Measurements from ENCODE around the gene PLA2G2F.

DNA sequence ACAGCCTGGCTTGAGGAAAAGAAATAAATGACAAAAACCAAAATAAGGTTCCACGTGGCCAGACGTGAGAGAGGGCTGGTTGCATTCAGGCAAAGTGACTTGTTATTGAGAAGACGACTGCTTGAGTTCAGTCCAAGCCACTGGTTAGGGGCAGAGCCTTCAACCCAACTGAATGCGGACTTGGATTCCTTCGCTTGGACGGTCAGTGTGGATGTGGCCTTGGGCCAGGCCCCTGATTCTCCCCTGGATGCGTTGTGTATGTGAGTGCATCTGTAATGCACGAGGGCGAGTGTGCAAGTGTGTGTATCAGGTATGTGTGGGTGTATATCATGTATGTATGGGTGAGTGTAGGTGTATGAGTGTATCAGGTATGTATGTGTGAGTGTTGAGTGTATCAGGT lies 1.9 kb downstream of the PLA2G2F start:
- TF ChIP-seq, protein P1, sequence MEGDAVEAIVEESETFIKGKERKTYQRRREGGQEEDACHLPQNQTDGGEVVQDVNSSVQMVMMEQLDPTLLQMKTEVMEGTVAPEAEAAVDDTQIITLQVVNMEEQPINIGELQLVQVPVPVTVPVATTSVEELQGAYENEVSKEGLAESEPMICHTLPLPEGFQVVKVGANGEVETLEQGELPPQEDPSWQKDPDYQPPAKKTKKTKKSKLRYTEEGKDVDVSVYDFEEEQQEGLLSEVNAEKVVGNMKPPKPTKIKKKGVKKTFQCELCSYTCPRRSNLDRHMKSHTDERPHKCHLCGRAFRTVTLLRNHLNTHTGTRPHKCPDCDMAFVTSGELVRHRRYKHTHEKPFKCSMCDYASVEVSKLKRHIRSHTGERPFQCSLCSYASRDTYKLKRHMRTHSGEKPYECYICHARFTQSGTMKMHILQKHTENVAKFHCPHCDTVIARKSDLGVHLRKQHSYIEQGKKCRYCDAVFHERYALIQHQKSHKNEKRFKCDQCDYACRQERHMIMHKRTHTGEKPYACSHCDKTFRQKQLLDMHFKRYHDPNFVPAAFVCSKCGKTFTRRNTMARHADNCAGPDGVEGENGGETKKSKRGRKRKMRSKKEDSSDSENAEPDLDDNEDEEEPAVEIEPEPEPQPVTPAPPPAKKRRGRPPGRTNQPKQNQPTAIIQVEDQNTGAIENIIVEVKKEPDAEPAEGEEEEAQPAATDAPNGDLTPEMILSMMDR (conservative IDR thresholded peaks at IDR 0.05; ENCODE audit: low read depth in 2 of 2): no peak
- no peak for TF ChIP-seq EZH2phosphoT487 (IDR thresholded peaks at IDR 0.05; ENCODE audit: unreplicated experiment)
- TF ChIP-seq STAT1 (IDR thresholded peaks at IDR 0.05; ENCODE audit: unreplicated experiment): no peak
- TF ChIP-seq, protein P2, sequence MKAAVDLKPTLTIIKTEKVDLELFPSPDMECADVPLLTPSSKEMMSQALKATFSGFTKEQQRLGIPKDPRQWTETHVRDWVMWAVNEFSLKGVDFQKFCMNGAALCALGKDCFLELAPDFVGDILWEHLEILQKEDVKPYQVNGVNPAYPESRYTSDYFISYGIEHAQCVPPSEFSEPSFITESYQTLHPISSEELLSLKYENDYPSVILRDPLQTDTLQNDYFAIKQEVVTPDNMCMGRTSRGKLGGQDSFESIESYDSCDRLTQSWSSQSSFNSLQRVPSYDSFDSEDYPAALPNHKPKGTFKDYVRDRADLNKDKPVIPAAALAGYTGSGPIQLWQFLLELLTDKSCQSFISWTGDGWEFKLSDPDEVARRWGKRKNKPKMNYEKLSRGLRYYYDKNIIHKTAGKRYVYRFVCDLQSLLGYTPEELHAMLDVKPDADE (IDR thresholded peaks at IDR 0.05): no peak
- TF ChIP-seq POLR2AphosphoS5 (IDR thresholded peaks at IDR 0.05; ENCODE audit: low read depth): no peak
- no peak for TF ChIP-seq EZH2 (IDR thresholded peaks at IDR 0.05; ENCODE audit: low read depth, unreplicated experiment)
- no peak for TF ChIP-seq CREB1 (CRISPR knock-in tag; IDR thresholded peaks at IDR 0.05; ENCODE audit: low read depth)
- TF ChIP-seq, protein P3, sequence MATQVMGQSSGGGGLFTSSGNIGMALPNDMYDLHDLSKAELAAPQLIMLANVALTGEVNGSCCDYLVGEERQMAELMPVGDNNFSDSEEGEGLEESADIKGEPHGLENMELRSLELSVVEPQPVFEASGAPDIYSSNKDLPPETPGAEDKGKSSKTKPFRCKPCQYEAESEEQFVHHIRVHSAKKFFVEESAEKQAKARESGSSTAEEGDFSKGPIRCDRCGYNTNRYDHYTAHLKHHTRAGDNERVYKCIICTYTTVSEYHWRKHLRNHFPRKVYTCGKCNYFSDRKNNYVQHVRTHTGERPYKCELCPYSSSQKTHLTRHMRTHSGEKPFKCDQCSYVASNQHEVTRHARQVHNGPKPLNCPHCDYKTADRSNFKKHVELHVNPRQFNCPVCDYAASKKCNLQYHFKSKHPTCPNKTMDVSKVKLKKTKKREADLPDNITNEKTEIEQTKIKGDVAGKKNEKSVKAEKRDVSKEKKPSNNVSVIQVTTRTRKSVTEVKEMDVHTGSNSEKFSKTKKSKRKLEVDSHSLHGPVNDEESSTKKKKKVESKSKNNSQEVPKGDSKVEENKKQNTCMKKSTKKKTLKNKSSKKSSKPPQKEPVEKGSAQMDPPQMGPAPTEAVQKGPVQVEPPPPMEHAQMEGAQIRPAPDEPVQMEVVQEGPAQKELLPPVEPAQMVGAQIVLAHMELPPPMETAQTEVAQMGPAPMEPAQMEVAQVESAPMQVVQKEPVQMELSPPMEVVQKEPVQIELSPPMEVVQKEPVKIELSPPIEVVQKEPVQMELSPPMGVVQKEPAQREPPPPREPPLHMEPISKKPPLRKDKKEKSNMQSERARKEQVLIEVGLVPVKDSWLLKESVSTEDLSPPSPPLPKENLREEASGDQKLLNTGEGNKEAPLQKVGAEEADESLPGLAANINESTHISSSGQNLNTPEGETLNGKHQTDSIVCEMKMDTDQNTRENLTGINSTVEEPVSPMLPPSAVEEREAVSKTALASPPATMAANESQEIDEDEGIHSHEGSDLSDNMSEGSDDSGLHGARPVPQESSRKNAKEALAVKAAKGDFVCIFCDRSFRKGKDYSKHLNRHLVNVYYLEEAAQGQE (IDR thresholded peaks at IDR 0.05; ENCODE audit: unreplicated experiment): no peak
- no peak for TF ChIP-seq NANOG (IDR thresholded peaks at IDR 0.05; ENCODE audit: borderline replicate concordance)
- no peak for TF ChIP-seq JUNB (IDR thresholded peaks at IDR 0.05; ENCODE audit: unreplicated experiment)
- TF ChIP-seq ZNF114 (CRISPR knock-in tag; IDR thresholded peaks at IDR 0.05): no peak
- TF ChIP-seq, protein P4, sequence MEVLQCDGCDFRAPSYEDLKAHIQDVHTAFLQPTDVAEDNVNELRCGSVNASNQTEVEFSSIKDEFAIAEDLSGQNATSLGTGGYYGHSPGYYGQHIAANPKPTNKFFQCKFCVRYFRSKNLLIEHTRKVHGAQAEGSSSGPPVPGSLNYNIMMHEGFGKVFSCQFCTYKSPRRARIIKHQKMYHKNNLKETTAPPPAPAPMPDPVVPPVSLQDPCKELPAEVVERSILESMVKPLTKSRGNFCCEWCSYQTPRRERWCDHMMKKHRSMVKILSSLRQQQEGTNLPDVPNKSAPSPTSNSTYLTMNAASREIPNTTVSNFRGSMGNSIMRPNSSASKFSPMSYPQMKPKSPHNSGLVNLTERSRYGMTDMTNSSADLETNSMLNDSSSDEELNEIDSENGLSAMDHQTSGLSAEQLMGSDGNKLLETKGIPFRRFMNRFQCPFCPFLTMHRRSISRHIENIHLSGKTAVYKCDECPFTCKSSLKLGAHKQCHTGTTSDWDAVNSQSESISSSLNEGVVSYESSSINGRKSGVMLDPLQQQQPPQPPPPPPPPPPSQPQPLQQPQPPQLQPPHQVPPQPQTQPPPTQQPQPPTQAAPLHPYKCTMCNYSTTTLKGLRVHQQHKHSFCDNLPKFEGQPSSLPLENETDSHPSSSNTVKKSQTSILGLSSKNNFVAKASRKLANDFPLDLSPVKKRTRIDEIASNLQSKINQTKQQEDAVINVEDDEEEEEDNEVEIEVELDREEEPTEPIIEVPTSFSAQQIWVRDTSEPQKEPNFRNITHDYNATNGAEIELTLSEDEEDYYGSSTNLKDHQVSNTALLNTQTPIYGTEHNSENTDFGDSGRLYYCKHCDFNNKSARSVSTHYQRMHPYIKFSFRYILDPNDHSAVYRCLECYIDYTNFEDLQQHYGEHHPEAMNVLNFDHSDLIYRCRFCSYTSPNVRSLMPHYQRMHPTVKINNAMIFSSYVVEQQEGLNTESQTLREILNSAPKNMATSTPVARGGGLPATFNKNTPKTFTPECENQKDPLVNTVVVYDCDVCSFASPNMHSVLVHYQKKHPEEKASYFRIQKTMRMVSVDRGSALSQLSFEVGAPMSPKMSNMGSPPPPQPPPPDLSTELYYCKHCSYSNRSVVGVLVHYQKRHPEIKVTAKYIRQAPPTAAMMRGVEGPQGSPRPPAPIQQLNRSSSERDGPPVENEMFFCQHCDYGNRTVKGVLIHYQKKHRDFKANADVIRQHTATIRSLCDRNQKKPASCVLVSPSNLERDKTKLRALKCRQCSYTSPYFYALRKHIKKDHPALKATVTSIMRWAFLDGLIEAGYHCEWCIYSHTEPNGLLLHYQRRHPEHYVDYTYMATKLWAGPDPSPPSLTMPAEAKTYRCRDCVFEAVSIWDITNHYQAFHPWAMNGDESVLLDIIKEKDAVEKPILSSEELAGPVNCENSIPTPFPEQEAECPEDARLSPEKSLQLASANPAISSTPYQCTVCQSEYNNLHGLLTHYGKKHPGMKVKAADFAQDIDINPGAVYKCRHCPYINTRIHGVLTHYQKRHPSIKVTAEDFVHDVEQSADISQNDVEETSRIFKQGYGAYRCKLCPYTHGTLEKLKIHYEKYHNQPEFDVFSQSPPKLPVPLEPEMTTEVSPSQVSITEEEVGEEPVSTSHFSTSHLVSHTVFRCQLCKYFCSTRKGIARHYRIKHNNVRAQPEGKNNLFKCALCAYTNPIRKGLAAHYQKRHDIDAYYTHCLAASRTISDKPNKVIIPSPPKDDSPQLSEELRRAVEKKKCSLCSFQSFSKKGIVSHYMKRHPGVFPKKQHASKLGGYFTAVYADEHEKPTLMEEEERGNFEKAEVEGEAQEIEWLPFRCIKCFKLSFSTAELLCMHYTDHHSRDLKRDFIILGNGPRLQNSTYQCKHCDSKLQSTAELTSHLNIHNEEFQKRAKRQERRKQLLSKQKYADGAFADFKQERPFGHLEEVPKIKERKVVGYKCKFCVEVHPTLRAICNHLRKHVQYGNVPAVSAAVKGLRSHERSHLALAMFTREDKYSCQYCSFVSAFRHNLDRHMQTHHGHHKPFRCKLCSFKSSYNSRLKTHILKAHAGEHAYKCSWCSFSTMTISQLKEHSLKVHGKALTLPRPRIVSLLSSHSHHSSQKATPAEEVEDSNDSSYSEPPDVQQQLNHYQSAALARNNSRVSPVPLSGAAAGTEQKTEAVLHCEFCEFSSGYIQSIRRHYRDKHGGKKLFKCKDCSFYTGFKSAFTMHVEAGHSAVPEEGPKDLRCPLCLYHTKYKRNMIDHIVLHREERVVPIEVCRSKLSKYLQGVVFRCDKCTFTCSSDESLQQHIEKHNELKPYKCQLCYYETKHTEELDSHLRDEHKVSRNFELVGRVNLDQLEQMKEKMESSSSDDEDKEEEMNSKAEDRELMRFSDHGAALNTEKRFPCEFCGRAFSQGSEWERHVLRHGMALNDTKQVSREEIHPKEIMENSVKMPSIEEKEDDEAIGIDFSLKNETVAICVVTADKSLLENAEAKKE (CRISPR knock-in tag; IDR thresholded peaks at IDR 0.05): no peak
